H9 (cell line): ENCODE data around the gene CDC25A. TPM values are rescaled to one million over a fixed set of nuclear protein-coding genes. Genes with fewer than 3 reads are reported as not detected.

Experiments
- DNase-seq: peaks from one replicate; pipeline ENCODE4 v3.0.0-alpha.2; 2017
- H2AFZ ChIP-seq: one replicate; pipeline ENCODE4 v1.6.1; 2013; ENCODE audit warnings: mild to moderate bottlenecking, low read length, control low read depth, moderate library complexity
- H2AK5ac ChIP-seq: 2 replicates; pipeline ENCODE4 v1.6.1; 2013; ENCODE audit warnings: low read length, control low read depth, mixed read lengths; ENCODE audit not compliant: insufficient read length
- H2BK120ac ChIP-seq: one replicate; pipeline ENCODE4 v1.6.1; 2013; ENCODE audit warnings: low read depth, mild to moderate bottlenecking, low read length, control low read depth, inconsistent platforms; ENCODE audit not compliant: poor library complexity, severe bottlenecking
- H2BK12ac ChIP-seq: 2 replicates; pipeline ENCODE4 v1.6.1; 2013; ENCODE audit warnings: low read length, control low read depth, mixed read lengths, low read depth; ENCODE audit not compliant: insufficient read length
- H2BK15ac ChIP-seq: 2 replicates; pipeline ENCODE4 v1.6.1; 2013; ENCODE audit warnings: low read depth, low read length, control low read depth
- H2BK20ac ChIP-seq: one replicate; pipeline ENCODE4 v1.6.1; 2013; ENCODE audit warnings: low read depth, mild to moderate bottlenecking, low read length, control low read depth, inconsistent platforms; ENCODE audit not compliant: poor library complexity, severe bottlenecking
- H2BK5ac ChIP-seq: 2 replicates; pipeline ENCODE4 v1.6.1; 2013; ENCODE audit warnings: low read length, control low read depth, mixed read lengths; ENCODE audit not compliant: insufficient read length
- H3K14ac ChIP-seq: 2 replicates; pipeline ENCODE4 v1.6.1; 2013; ENCODE audit warnings: low read length, control low read depth; ENCODE audit not compliant: insufficient read depth
- H3K18ac ChIP-seq: 2 replicates; pipeline ENCODE4 v1.6.1; 2013; ENCODE audit warnings: low read depth, mild to moderate bottlenecking, mixed read lengths, low read length, control low read depth; ENCODE audit not compliant: insufficient read length
- H3K23ac ChIP-seq: 2 replicates; pipeline ENCODE4 v1.6.1; 2013; ENCODE audit warnings: low read length, control low read depth, mixed read lengths, low read depth; ENCODE audit not compliant: insufficient read length
- H3K23me2 ChIP-seq: 2 replicates; pipeline ENCODE4 v1.6.1; 2013; ENCODE audit warnings: low read depth, mild to moderate bottlenecking, mixed read lengths, low read length, control low read depth; ENCODE audit not compliant: insufficient read length, poor library complexity, severe bottlenecking
- H3K27ac ChIP-seq: 2 replicates; pipeline ENCODE4 v1.5.1; 2013; ENCODE audit warnings: low read length, control low read depth, mixed read lengths, low read depth; ENCODE audit not compliant: insufficient read length
- H3K27me3 ChIP-seq: 2 replicates; pipeline ENCODE4 v1.6.1; 2013; ENCODE audit warnings: low read length, control low read depth, inconsistent platforms; ENCODE audit not compliant: insufficient read depth
- H3K4ac ChIP-seq: 2 replicates; pipeline ENCODE4 v1.6.1; 2013; ENCODE audit warnings: low read depth, mild to moderate bottlenecking, control low read depth, inconsistent platforms, low read length, moderate library complexity
- H3K4me1 ChIP-seq: 2 replicates; pipeline ENCODE4 v1.6.1; 2013; ENCODE audit warnings: low read length, control low read depth, inconsistent platforms; ENCODE audit not compliant: insufficient read depth
- H3K4me2 ChIP-seq: 2 replicates; pipeline ENCODE4 v1.6.1; 2013; ENCODE audit warnings: low read length, control low read depth, mixed read lengths; ENCODE audit not compliant: insufficient read length, insufficient read depth
- H3K56ac ChIP-seq: 2 replicates; pipeline ENCODE4 v1.6.1; 2013; ENCODE audit warnings: low read depth, mild to moderate bottlenecking, mixed read lengths, low read length, control low read depth; ENCODE audit not compliant: insufficient read length
- H3K79me1 ChIP-seq: 2 replicates; pipeline ENCODE4 v1.6.1; 2013; ENCODE audit warnings: low read depth, mild to moderate bottlenecking, moderate library complexity, low read length, control low read depth, inconsistent platforms; ENCODE audit not compliant: insufficient read depth, poor library complexity, severe bottlenecking
- H3K79me2 ChIP-seq: 2 replicates; pipeline ENCODE4 v1.6.1; 2013; ENCODE audit warnings: low read length, control low read depth, inconsistent platforms; ENCODE audit not compliant: insufficient read depth
- H3K9ac ChIP-seq: 2 replicates; pipeline ENCODE4 v1.6.1; 2013; ENCODE audit warnings: low read length, control low read depth, mixed read lengths; ENCODE audit not compliant: insufficient read length; ENCODE audit errors: extremely low read depth
- H3K9me3 ChIP-seq: one replicate; pipeline ENCODE4 v1.6.1; 2013; ENCODE audit warnings: low read depth, low read length, inconsistent platforms; ENCODE audit not compliant: control insufficient read depth
- H3T11ph ChIP-seq: one replicate; pipeline ENCODE4 v1.6.1; 2013; ENCODE audit warnings: mild to moderate bottlenecking, low read length, control low read depth, inconsistent platforms
- H4K20me1 ChIP-seq: one replicate; pipeline ENCODE4 v1.6.1; 2013; ENCODE audit not compliant: control insufficient read depth, insufficient read length, insufficient read depth
- H4K5ac ChIP-seq: 2 replicates; pipeline ENCODE4 v1.6.1; 2013; ENCODE audit warnings: low read depth, mild to moderate bottlenecking, mixed read lengths, low read length, control low read depth; ENCODE audit not compliant: insufficient read length
- H4K8ac ChIP-seq: replicated peaks from 2 replicates; pipeline ENCODE4 v1.6.1; 2013; ENCODE audit warnings: low read length, control low read depth, mixed read lengths, low read depth; ENCODE audit not compliant: insufficient read length
- H4K91ac ChIP-seq: 2 replicates; pipeline ENCODE4 v1.6.1; 2013; ENCODE audit warnings: low read depth, mild to moderate bottlenecking, moderate library complexity, mixed read lengths, low read length, control low read depth; ENCODE audit not compliant: insufficient read length
- H3K27ac Mint-ChIP-seq, 3 experiments: 2 replicates in 2 of 3; 3 replicates in 1 of 3; pipeline ENCODE4 v1.8.0; 2020 to 2021; ENCODE audit warnings: mixed read lengths in 3 of 3, mild to moderate bottlenecking in 1 of 3, moderate library complexity in 1 of 3
- H3K27me3 Mint-ChIP-seq: 2 replicates; pipeline ENCODE4 v1.8.0; 2021; ENCODE audit warnings: low read depth, mild to moderate bottlenecking, moderate library complexity, mixed read lengths
- H3K36me3 Mint-ChIP-seq, 3 experiments: 2 replicates in 2 of 3; 3 replicates in 1 of 3; pipeline ENCODE4 v1.8.0; 2020 to 2021; ENCODE audit warnings: low read depth in 3 of 3, mixed read lengths in 3 of 3; ENCODE audit not compliant: insufficient read depth in 1 of 3
- H3K4me1 Mint-ChIP-seq, 2 experiments: 2 replicates each; pipeline ENCODE4 v1.8.0; 2020; ENCODE audit warnings: mixed read lengths in 2 of 2
- H3K4me3 Mint-ChIP-seq, 2 experiments: 2 replicates in 1 of 2; 3 replicates in 1 of 2; pipeline ENCODE4 v1.8.0; 2020 to 2021; ENCODE audit warnings: mild to moderate bottlenecking in 2 of 2, mixed read lengths in 2 of 2, moderate library complexity in 1 of 2
- H3K9me3 Mint-ChIP-seq, 2 experiments: 2 replicates in 1 of 2; 3 replicates in 1 of 2; pipeline ENCODE4 v1.8.0; 2020; ENCODE audit warnings: mild to moderate bottlenecking in 2 of 2, mixed read lengths in 2 of 2, moderate library complexity in 1 of 2
- WGBS: extraction: QIAGEN DNeasy Blood & Tissue Kit; methylation state at CpG from one replicate; pipeline ENCODE4 v1.1.7; 2013; ENCODE audit warnings: missing lambda C conversion rate, low lambda C conversion rate, mixed read lengths; ENCODE audit not compliant: insufficient read length; ENCODE audit errors: extremely low coverage; 5-methylcytosine and 5-hydroxymethylcytosine counted together
- total RNA-seq: library from RNA; stranded (reverse); gene quantifications from 2 replicates; pipeline ENCODE4 v1.2.1, GENCODE V29; 2021
- TF ChIP-seq, protein P1 (sequence below): fragments of 200-600 bp; sonication (generic); conservative IDR thresholded peaks from 3 replicates; pipeline ENCODE4 v1.8.0; 2021; ENCODE audit warnings: antibody characterized with exemption, mild to moderate bottlenecking

The CDC25A gene
- total RNA-seq, 1 experiment from 2014 or later: 83.3 TPM

GRCh38 chr3:48143992-48144391 is 44.2 kb downstream of the CDC25A start:
- no peak overlapping the region for H2BK12ac ChIP-seq
- H3K4me2 ChIP-seq: no peak overlapping the region
- peak overlapping the region in 1 of 3 experiments; percentile 61; a peak in 1 of 7 replicates for H3K27ac Mint-ChIP-seq
- no peaks in the 10 kb centered on the region; a peak in 1 of 5 replicates for H3K9me3 Mint-ChIP-seq
- H2BK15ac ChIP-seq: no peak overlapping the region
- H4K8ac ChIP-seq: no peak overlapping the region
- peaks cover 3% of the 10 kb centered on the region; the same call in 1 of the 2 replicates for H3K4me1 ChIP-seq
- H3K4me1 Mint-ChIP-seq: peaks cover 9 to 10% of the 10 kb centered on the region in 2 experiments
- no peak overlapping the region for H3K56ac ChIP-seq
- H3K79me1 ChIP-seq: no peaks in the 10 kb centered on the region
- WGBS: no CpG with 5 or more reads among the region's 5 CpGs
- no peak overlapping the region for H3K4ac ChIP-seq
- H3K23me2 ChIP-seq: no peaks in the 10 kb centered on the region
- no peak overlapping the region for H3K27ac ChIP-seq
- H3K27me3 ChIP-seq: no peaks in the 10 kb centered on the region
- no peak overlapping the region for H3K9ac ChIP-seq
- DNase-seq: no peak
- H4K5ac ChIP-seq: no peak overlapping the region
- H3K36me3 Mint-ChIP-seq: no peaks in the 10 kb centered on the region
- H4K91ac ChIP-seq: no peak overlapping the region
- no peak overlapping the region for H3K23ac ChIP-seq
- no peak overlapping the region for H2BK20ac ChIP-seq
- H4K20me1 ChIP-seq: no peaks in the 10 kb centered on the region
- TF ChIP-seq, protein P1, sequence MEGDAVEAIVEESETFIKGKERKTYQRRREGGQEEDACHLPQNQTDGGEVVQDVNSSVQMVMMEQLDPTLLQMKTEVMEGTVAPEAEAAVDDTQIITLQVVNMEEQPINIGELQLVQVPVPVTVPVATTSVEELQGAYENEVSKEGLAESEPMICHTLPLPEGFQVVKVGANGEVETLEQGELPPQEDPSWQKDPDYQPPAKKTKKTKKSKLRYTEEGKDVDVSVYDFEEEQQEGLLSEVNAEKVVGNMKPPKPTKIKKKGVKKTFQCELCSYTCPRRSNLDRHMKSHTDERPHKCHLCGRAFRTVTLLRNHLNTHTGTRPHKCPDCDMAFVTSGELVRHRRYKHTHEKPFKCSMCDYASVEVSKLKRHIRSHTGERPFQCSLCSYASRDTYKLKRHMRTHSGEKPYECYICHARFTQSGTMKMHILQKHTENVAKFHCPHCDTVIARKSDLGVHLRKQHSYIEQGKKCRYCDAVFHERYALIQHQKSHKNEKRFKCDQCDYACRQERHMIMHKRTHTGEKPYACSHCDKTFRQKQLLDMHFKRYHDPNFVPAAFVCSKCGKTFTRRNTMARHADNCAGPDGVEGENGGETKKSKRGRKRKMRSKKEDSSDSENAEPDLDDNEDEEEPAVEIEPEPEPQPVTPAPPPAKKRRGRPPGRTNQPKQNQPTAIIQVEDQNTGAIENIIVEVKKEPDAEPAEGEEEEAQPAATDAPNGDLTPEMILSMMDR: no peak
- H2BK5ac ChIP-seq: no peak overlapping the region
- H3K27me3 Mint-ChIP-seq: peaks cover 2% of the 10 kb centered on the region; the same call in 1 of the 2 replicates
- no peak overlapping the region for H2AK5ac ChIP-seq
- no peak overlapping the region for H2AFZ ChIP-seq
- no peak overlapping the region for H3K4me3 Mint-ChIP-seq
- H3K14ac ChIP-seq: no peak overlapping the region
- H3K9me3 ChIP-seq: no peaks in the 10 kb centered on the region
- H2BK120ac ChIP-seq: no peak overlapping the region
- H3T11ph ChIP-seq: no peak overlapping the region
- no peaks in the 10 kb centered on the region for H3K79me2 ChIP-seq
- no peak overlapping the region for H3K18ac ChIP-seq
